Muscle layer of duodenum (tissue), 2 donors: ENCODE measurements around the gene WDFY4.

Source experiments
- H3K27ac ChIP-seq: one replicate; pipeline ENCODE4 v1.7.0; 2013; ENCODE audit warnings: mild to moderate bottlenecking, low read length
- H3K27me3 ChIP-seq: one replicate; pipeline ENCODE4 v1.7.0; 2013; ENCODE audit warnings: low read depth, mild to moderate bottlenecking, control low read depth, low read length
- H3K36me3 ChIP-seq, 2 donors: one replicate each; pipeline ENCODE4 v1.7.0; 2013; ENCODE audit warnings: low read length in 2 of 2, control low read depth in 1 of 2, mild to moderate bottlenecking in 1 of 2; ENCODE audit not compliant: insufficient read depth in 2 of 2, control insufficient read depth in 1 of 2
- H3K4me1 ChIP-seq, 2 donors: one replicate each; pipeline ENCODE4 v1.7.0; 2013; ENCODE audit warnings: low read length in 2 of 2, mild to moderate bottlenecking in 2 of 2, control low read depth in 1 of 2, moderate library complexity in 1 of 2; ENCODE audit not compliant: insufficient read depth in 2 of 2, control insufficient read depth in 1 of 2
- H3K4me3 ChIP-seq, 2 donors: one replicate each; pipeline ENCODE4 v1.7.0; 2013; ENCODE audit warnings: low read length in 2 of 2, low read depth in 1 of 2, mild to moderate bottlenecking in 1 of 2
- H3K9me3 ChIP-seq, 2 donors: one replicate each; pipeline ENCODE4 v1.7.0; 2013; ENCODE audit warnings: low read length in 2 of 2, control low read depth in 1 of 2, mild to moderate bottlenecking in 1 of 2; ENCODE audit not compliant: control insufficient read depth in 1 of 2
- donor health status: healthy.

Gene WDFY4

DNA sequence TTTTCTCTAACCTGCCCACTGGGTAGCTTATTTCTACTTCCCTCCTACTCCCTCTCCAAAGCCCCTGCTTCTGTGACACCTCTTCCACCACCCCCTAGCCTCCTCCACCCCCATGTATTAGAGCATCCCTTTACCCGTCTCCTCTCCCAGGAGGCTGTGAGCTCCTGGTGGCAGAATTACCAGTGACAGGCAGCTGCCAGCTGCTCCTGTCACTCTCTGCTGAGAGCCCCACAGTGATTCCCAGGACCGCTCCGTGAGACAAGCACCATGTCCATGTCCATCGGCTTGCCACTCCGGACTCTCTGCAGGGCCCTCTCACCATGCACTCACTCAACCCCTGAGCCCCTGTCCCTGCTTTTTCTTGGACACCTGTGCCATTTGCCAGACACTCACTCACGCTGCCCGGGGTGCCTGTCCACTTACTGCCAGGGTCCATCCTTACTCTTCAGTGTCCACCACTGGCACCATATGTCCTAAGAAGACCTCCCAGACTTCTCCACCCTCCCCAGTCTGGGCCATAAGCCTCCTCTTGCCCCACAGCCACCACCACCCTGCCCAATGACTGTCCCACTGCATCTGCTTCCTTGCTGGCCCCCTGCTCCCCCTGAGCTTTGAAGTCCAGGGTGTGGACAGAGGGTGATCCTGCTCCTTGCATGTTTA is 9.8 kb downstream of the WDFY4 start:
- Histone ChIP-seq H3K27ac (no peak overlapping the region), H3K36me3 (no peaks in the 10 kb centered on the region), H3K4me3 (no peak overlapping the region), H3K27me3 (no peaks in the 10 kb centered on the region), H3K9me3 (no peaks in the 10 kb centered on the region), H3K4me1 (no peaks in the 10 kb centered on the region)

DNA sequence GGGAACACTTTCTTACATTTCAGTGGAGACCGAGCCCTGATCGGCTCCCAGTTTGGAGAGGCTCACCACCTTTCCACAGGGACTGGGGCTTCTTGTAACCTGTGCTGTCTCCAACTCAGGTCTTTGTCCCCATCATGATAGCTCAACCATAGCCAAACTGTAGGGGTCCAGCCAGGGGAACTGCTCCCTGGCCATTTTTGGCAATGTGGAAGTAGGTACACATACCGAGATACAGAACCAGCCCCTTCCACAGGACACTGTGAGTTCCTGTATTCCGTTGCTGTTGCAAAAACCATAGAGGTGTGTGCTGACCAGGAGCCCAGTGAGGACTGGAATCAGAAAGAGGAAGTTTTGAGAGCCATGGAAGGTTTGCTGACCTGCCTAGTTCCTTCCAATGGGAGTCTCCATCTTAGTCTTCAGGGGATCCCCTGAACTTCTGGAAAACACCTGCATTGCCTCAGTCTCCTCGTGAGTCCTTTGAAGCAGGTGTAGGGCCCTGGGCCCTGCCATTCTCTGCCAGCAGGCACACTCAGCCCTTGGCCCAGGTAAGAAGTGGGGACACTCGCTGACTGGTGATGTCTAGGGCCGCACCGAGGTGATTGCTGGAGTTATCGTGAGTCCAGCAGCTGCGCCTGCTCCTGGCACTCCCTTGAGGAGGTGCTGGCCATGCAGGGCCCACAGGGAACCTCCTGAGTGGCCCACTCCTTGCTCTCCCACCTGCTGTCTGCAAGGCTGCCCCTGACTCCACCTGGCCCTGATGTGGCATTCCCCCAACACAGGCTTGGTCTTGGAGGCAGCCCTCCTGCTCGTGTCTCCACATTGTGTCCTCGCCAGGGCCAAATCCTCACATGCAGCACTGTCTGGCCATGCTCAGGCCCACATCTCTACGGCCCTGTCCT is 11.2 kb downstream of the WDFY4 start:
- Histone ChIP-seq H3K27ac (no peak overlapping the region), H3K4me1 (no peaks in the 10 kb centered on the region), H3K36me3 (no peaks in the 10 kb centered on the region), H3K27me3 (no peaks in the 10 kb centered on the region), H3K4me3 (no peak overlapping the region), H3K9me3 (no peaks in the 10 kb centered on the region)

- H3K36me3 ChIP-seq: no peaks in the 10 kb centered on the region
- H3K4me3 ChIP-seq: no peak overlapping the region
- no peak overlapping the region for H3K27ac ChIP-seq
- no peaks in the 10 kb centered on the region for H3K4me1 ChIP-seq
- no peaks in the 10 kb centered on the region for H3K27me3 ChIP-seq
- no peaks in the 10 kb centered on the region for H3K9me3 ChIP-seq
These were observed 11.8 kb downstream of the WDFY4 start for GRCh38 chr10:48696535-48696873.

GRCh38 chr10:48697091-48697490 is 12.4 kb downstream of the WDFY4 start:
- no peak overlapping the region for H3K27ac ChIP-seq
- H3K9me3 ChIP-seq: no peaks in the 10 kb centered on the region
- H3K27me3 ChIP-seq: no peaks in the 10 kb centered on the region
- H3K4me3 ChIP-seq: no peak overlapping the region
- H3K36me3 ChIP-seq: no peaks in the 10 kb centered on the region
- H3K4me1 ChIP-seq: no peaks in the 10 kb centered on the region

- no peaks in the 10 kb centered on the region for H3K36me3 ChIP-seq
- H3K9me3 ChIP-seq: no peaks in the 10 kb centered on the region
- no peaks in the 10 kb centered on the region for H3K4me1 ChIP-seq
- no peak overlapping the region for H3K4me3 ChIP-seq
- no peak overlapping the region for H3K27ac ChIP-seq
- no peaks in the 10 kb centered on the region for H3K27me3 ChIP-seq
These were observed 13.4 kb downstream of the WDFY4 start for GRCh38 chr10:48697821-48698764.

- no peaks in the 10 kb centered on the region for H3K36me3 ChIP-seq
- no peak overlapping the region for H3K27ac ChIP-seq
- no peaks in the 10 kb centered on the region for H3K4me1 ChIP-seq
- no peak overlapping the region for H3K4me3 ChIP-seq
- no peaks in the 10 kb centered on the region for H3K27me3 ChIP-seq
- H3K9me3 ChIP-seq: no peaks in the 10 kb centered on the region
These were observed 14.4 kb downstream of the WDFY4 start for GRCh38 chr10:48699011-48699627.

DNA sequence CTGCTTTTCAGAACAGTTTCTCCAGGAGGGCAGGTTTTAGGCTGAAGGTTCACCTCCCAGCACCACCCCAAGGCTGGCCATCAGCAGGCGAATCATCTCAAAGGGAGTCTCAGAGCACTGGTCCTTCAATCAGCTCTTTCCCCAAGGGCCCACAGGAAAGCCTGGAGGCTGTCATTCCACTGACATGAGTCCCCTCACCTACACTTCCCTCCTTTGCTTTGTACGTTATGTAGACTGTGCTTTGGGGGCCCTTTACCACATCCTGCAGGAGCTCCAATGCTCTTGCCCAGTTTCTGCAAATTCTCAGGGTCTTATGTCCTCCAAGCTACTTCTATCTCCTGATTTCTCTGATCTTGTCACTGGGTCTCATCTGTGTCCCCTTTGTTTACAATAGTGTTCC is 15.4 kb downstream of the WDFY4 start:
- Histone ChIP-seq H3K36me3 (no peaks in the 10 kb centered on the region), H3K4me1 (no peaks in the 10 kb centered on the region), H3K9me3 (no peaks in the 10 kb centered on the region), H3K27me3 (no peaks in the 10 kb centered on the region), H3K27ac (no peak overlapping the region), H3K4me3 (no peak overlapping the region)

- Histone ChIP-seq H3K27ac (no peak overlapping the region), H3K9me3 (no peaks in the 10 kb centered on the region), H3K4me3 (no peak overlapping the region), H3K36me3 (no peaks in the 10 kb centered on the region), H3K4me1 (no peaks in the 10 kb centered on the region), H3K27me3 (no peaks in the 10 kb centered on the region)
These were observed 15.8 kb downstream of the WDFY4 start for GRCh38 chr10:48700493-48700892.

- Histone ChIP-seq H3K9me3 (no peaks in the 10 kb centered on the region), H3K27ac (no peak overlapping the region), H3K4me3 (no peak overlapping the region), H3K36me3 (no peaks in the 10 kb centered on the region), H3K27me3 (no peaks in the 10 kb centered on the region), H3K4me1 (no peaks in the 10 kb centered on the region)
These were observed 16.6 kb downstream of the WDFY4 start for GRCh38 chr10:48701139-48701901.

GRCh38 chr10:48701941-48702340 is 17.3 kb downstream of the WDFY4 start:
- Histone ChIP-seq H3K4me1 (no peaks in the 10 kb centered on the region), H3K4me3 (no peak overlapping the region), H3K27ac (no peak overlapping the region), H3K36me3 (no peaks in the 10 kb centered on the region), H3K27me3 (no peaks in the 10 kb centered on the region), H3K9me3 (no peaks in the 10 kb centered on the region)
